Liver (tissue), 9 donors: Measurements from ENCODE around the gene TBC1D7. TPM values are rescaled to one million over a fixed set of nuclear protein-coding genes. Genes with fewer than 3 reads are reported as not detected.

Experiments
- DNase-seq: peaks from one replicate; pipeline ENCODE4 v3.0.0-alpha.2; 2017; ENCODE audit warnings: low spot score
- H3K27ac ChIP-seq, 2 donors: one replicate each; pipeline ENCODE4 v1.7.0; 2013; ENCODE audit warnings: inconsistent platforms in 2 of 2, low read length in 2 of 2, control low read depth in 1 of 2, low read depth in 1 of 2, mild to moderate bottlenecking in 1 of 2
- H3K27me3 ChIP-seq, 4 donors: one replicate each; pipeline versions ENCODE4 v1.6.1 to v1.7.0; 2013; ENCODE audit warnings: low read length in 3 of 4, inconsistent platforms in 1 of 4, mild to moderate bottlenecking in 1 of 4, moderate library complexity in 1 of 4; ENCODE audit not compliant: control insufficient read depth in 4 of 4, insufficient read depth in 4 of 4
- H3K36me3 ChIP-seq, 4 donors: one replicate each; pipeline versions ENCODE4 v1.6.1 to v1.7.0; 2013; ENCODE audit warnings: low read length in 3 of 4, mild to moderate bottlenecking in 3 of 4, low read depth in 1 of 4, moderate library complexity in 1 of 4; ENCODE audit not compliant: control insufficient read depth in 4 of 4, insufficient read depth in 3 of 4
- H3K4me1 ChIP-seq, 4 donors: one replicate each; pipeline versions ENCODE4 v1.6.1 to v1.7.0; 2013; ENCODE audit warnings: low read length in 3 of 4, mild to moderate bottlenecking in 3 of 4, moderate library complexity in 1 of 4; ENCODE audit not compliant: control insufficient read depth in 4 of 4, insufficient read depth in 4 of 4
- H3K4me3 ChIP-seq, 3 donors: one replicate each; pipeline versions ENCODE4 v1.6.1 to v1.7.0; 2013; ENCODE audit warnings: low read length in 3 of 3, control low read depth in 1 of 3, low read depth in 1 of 3, mild to moderate bottlenecking in 1 of 3
- H3K9ac ChIP-seq, 2 donors: one replicate each; pipeline ENCODE4 v1.7.0; 2013; ENCODE audit warnings: low read length in 2 of 2, mild to moderate bottlenecking in 2 of 2, moderate library complexity in 2 of 2, control low read depth in 1 of 2, low read depth in 1 of 2
- H3K9me3 ChIP-seq, 4 donors: one replicate each; pipeline versions ENCODE4 v1.6.1 to v1.7.0; 2013; ENCODE audit warnings: low read length in 3 of 4; ENCODE audit not compliant: control insufficient read depth in 4 of 4
- EGR1 ChIP-seq, 2 donors: IDR thresholded peaks; 2 replicates each; pipeline ENCODE4 v1.6.1; 2016 to 2018; ENCODE audit warnings: antibody characterized with exemption in 2 of 2, low read depth in 2 of 2
- FOXA1 ChIP-seq: IDR thresholded peaks from 2 replicates; pipeline ENCODE4 v1.6.1; 2016; ENCODE audit warnings: antibody characterized with exemption
- GABPA ChIP-seq, 2 donors: IDR thresholded peaks in 1 of 2; conservative IDR thresholded peaks in 1 of 2; 2 replicates each; pipeline ENCODE4 v1.6.1; 2016; ENCODE audit warnings: antibody characterized with exemption in 2 of 2, mild to moderate bottlenecking in 1 of 2, moderate library complexity in 1 of 2
- HNF4A ChIP-seq, 2 donors: conservative IDR thresholded peaks; 2 replicates each; pipeline ENCODE4 v1.6.1; 2016; ENCODE audit warnings: antibody characterized with exemption in 2 of 2, mild to moderate bottlenecking in 2 of 2
- HNF4G ChIP-seq: IDR thresholded peaks from 2 replicates; pipeline ENCODE4 v1.6.1; 2016; ENCODE audit warnings: antibody characterized with exemption
- JUND ChIP-seq, 2 donors: IDR thresholded peaks; 2 replicates each; pipeline ENCODE4 v1.6.1; 2016; ENCODE audit warnings: antibody characterized with exemption in 2 of 2
- NR2F2 ChIP-seq: IDR thresholded peaks from 2 replicates; pipeline ENCODE4 v1.6.1; 2016; ENCODE audit warnings: antibody characterized with exemption
- RAD21 ChIP-seq, 2 donors: IDR thresholded peaks; 2 replicates each; pipeline ENCODE4 v1.6.1; 2016; ENCODE audit warnings: antibody characterized with exemption in 2 of 2, mild to moderate bottlenecking in 2 of 2
- RXRA ChIP-seq, 2 donors: IDR thresholded peaks; 2 replicates each; pipeline ENCODE4 v1.6.1; 2017 to 2018; ENCODE audit warnings: antibody characterized with exemption in 2 of 2, mild to moderate bottlenecking in 1 of 2
- SP1 ChIP-seq: IDR thresholded peaks from 2 replicates; pipeline ENCODE4 v1.6.1; 2018; ENCODE audit warnings: antibody characterized with exemption, mild to moderate bottlenecking
- TAF1 ChIP-seq: conservative IDR thresholded peaks from 2 replicates; pipeline ENCODE4 v1.6.1; 2016; ENCODE audit warnings: antibody characterized with exemption, mild to moderate bottlenecking
- YY1 ChIP-seq: IDR thresholded peaks from 2 replicates; pipeline ENCODE4 v1.6.1; 2016; ENCODE audit warnings: antibody characterized with exemption, mild to moderate bottlenecking
- WGBS: extraction: QIAGEN DNeasy Blood & Tissue Kit; methylation state at CpG from one replicate; pipeline ENCODE4 v1.1.7; 2013; 5-methylcytosine and 5-hydroxymethylcytosine counted together
- polyA plus RNA-seq, 2 donors: library from polyadenylated mRNA; stranded (reverse) in 1 of 2; unstranded in 1 of 2; fragments of 200-250 nt in 1 of 2; fragments of >200 nt in 1 of 2; fragmentation: Nextera tagmentation in 1 of 2; extraction: Ambion mirVana in 1 of 2; gene quantifications; one replicate each; pipeline versions ENCODE4 v1.2.1 to v1.2.3, GENCODE V29; 2013 to 2015
- total RNA-seq, 2 donors: library from RNA; depleted of rRNA; stranded (reverse); fragments of >200 nt; gene quantifications; one replicate each; pipeline ENCODE4 v1.2.3, GENCODE V29; 2014
- TF ChIP-seq, protein P1 (sequence below): fragments of 150-350 bp; IDR thresholded peaks from 2 replicates; pipeline ENCODE4 v1.5.1; 2017; ENCODE audit warnings: improper control_type of control experiment, low read depth, low read length; ENCODE audit not compliant: missing input control
- TF ChIP-seq, protein P2 (sequence below): IDR thresholded peaks from 2 replicates; pipeline ENCODE4 v1.6.1; 2016; ENCODE audit warnings: antibody characterized with exemption
- TF ChIP-seq, protein P3 (sequence below): IDR thresholded peaks from 2 replicates; pipeline ENCODE4 v1.6.1; 2016; ENCODE audit warnings: antibody characterized with exemption
- TF ChIP-seq, protein P4 (sequence below): IDR thresholded peaks from 2 replicates; pipeline ENCODE4 v1.6.1; 2016; ENCODE audit warnings: antibody characterized with exemption, mild to moderate bottlenecking
- donor health status: healthy.
- donor health status: healthy.
- donor health status: healthy.
- donor health status: healthy.
- donor health status: healthy.

TBC1D7 gene
- total and polyA plus RNA-seq, 4 donors = 9.6 to 18.8 (median 10.6) TPM

DNA sequence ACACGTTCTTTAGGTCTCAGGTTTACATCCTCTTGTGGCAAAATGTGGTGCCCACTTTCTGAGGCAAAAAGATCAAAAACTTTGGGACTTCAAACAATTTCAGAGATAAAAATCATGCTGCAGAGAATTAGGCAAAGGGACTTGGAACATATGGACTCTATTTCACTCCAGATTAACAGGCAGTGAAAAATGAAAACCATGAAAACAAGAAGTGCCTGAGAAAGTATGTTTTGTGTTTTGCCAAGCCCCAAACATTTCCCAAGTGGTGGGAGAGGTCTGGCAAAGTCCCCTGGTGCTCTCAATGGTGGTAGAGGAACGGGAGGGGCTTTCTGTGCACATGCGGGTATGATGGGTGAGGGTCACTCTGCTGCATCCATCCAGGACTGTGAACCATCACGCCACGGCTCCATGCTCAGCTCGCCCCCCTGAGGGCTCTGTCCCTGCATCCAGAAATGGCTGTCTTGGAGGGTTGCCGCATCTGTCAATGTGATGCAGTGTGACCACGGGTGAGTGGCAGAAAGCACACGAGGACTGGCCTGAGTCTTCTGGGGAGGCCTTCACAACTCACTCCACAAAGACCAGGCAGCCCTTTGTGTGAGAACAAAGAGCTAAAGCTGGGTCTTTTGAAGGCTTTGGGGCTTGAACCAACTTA, 43.2 kb upstream of the TBC1D7 start:
- no peak overlapping the region for H3K27ac ChIP-seq
- H3K36me3 ChIP-seq = no peaks in the 10 kb centered on the region
- DNase-seq = no peak
- WGBS = 92% methylated on average over 9 of the region's 9 CpGs
- no peaks in the 10 kb centered on the region for H3K4me1 ChIP-seq
- H3K9ac ChIP-seq = no peak overlapping the region
- H3K27me3 ChIP-seq = no peaks in the 10 kb centered on the region
- TF ChIP-seq NR2F2 (no peak), JUND (IDR thresholded peaks at IDR 0.05) (no peak), HNF4A (conservative IDR thresholded peaks at IDR 0.05) (no peak), EGR1 (IDR thresholded peaks at IDR 0.05; ENCODE audit: low read depth in 2 of 2) (no peak), HNF4G (no peak), GABPA (IDR thresholded peaks at IDR 0.05 in 1 of 2, conservative IDR thresholded peaks at IDR 0.05 in 1 of 2) (no peak), RXRA (IDR thresholded peaks at IDR 0.05) (no peak)
- TF ChIP-seq, protein P1, sequence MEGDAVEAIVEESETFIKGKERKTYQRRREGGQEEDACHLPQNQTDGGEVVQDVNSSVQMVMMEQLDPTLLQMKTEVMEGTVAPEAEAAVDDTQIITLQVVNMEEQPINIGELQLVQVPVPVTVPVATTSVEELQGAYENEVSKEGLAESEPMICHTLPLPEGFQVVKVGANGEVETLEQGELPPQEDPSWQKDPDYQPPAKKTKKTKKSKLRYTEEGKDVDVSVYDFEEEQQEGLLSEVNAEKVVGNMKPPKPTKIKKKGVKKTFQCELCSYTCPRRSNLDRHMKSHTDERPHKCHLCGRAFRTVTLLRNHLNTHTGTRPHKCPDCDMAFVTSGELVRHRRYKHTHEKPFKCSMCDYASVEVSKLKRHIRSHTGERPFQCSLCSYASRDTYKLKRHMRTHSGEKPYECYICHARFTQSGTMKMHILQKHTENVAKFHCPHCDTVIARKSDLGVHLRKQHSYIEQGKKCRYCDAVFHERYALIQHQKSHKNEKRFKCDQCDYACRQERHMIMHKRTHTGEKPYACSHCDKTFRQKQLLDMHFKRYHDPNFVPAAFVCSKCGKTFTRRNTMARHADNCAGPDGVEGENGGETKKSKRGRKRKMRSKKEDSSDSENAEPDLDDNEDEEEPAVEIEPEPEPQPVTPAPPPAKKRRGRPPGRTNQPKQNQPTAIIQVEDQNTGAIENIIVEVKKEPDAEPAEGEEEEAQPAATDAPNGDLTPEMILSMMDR = no peak
- TF ChIP-seq, protein P2, sequence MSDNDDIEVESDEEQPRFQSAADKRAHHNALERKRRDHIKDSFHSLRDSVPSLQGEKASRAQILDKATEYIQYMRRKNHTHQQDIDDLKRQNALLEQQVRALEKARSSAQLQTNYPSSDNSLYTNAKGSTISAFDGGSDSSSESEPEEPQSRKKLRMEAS = no peak
- TF ChIP-seq, protein P3, sequence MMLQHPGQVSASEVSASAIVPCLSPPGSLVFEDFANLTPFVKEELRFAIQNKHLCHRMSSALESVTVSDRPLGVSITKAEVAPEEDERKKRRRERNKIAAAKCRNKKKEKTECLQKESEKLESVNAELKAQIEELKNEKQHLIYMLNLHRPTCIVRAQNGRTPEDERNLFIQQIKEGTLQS = no peak
- no peaks in the 10 kb centered on the region for H3K9me3 ChIP-seq
- no peak overlapping the region for H3K4me3 ChIP-seq

DNA sequence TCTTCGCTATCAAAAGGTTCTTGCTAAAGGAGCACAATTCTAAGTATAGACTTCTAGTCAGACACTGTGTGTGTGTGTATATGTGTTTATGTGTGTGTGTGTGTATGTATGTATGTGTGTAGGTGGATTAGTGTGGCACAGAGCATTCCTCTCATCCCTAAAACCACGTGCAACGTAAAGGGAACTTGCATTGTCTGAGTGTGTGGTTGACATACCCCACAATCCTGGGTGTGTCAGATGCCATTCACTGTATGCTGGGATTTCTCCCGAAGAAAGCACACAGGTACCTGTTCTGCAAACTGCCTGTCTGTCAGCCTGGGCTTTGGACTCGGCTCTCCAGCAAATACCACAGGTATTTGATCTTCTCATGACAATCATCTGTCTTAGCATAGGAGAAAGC, 42.3 kb upstream of the TBC1D7 start:
- Histone ChIP-seq H3K27me3 (no peaks in the 10 kb centered on the region), H3K9me3 (no peaks in the 10 kb centered on the region), H3K27ac (no peak overlapping the region), H3K4me1 (no peaks in the 10 kb centered on the region), H3K9ac (no peak overlapping the region), H3K4me3 (no peak overlapping the region), H3K36me3 (no peaks in the 10 kb centered on the region)
- no peak for DNase-seq
- TF ChIP-seq, protein P4, sequence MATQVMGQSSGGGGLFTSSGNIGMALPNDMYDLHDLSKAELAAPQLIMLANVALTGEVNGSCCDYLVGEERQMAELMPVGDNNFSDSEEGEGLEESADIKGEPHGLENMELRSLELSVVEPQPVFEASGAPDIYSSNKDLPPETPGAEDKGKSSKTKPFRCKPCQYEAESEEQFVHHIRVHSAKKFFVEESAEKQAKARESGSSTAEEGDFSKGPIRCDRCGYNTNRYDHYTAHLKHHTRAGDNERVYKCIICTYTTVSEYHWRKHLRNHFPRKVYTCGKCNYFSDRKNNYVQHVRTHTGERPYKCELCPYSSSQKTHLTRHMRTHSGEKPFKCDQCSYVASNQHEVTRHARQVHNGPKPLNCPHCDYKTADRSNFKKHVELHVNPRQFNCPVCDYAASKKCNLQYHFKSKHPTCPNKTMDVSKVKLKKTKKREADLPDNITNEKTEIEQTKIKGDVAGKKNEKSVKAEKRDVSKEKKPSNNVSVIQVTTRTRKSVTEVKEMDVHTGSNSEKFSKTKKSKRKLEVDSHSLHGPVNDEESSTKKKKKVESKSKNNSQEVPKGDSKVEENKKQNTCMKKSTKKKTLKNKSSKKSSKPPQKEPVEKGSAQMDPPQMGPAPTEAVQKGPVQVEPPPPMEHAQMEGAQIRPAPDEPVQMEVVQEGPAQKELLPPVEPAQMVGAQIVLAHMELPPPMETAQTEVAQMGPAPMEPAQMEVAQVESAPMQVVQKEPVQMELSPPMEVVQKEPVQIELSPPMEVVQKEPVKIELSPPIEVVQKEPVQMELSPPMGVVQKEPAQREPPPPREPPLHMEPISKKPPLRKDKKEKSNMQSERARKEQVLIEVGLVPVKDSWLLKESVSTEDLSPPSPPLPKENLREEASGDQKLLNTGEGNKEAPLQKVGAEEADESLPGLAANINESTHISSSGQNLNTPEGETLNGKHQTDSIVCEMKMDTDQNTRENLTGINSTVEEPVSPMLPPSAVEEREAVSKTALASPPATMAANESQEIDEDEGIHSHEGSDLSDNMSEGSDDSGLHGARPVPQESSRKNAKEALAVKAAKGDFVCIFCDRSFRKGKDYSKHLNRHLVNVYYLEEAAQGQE = no peak
- no peak for TF ChIP-seq HNF4A (conservative IDR thresholded peaks at IDR 0.05)
- TF ChIP-seq HNF4G = no peak
- TF ChIP-seq, protein P2 = no peak
- TF ChIP-seq RXRA (IDR thresholded peaks at IDR 0.05) = no peak
- no peak for TF ChIP-seq SP1
- no peak for TF ChIP-seq RAD21 (IDR thresholded peaks at IDR 0.05)
- no peak for TF ChIP-seq YY1
- no peak for TF ChIP-seq JUND (IDR thresholded peaks at IDR 0.05)
- no peak for TF ChIP-seq FOXA1
- TF ChIP-seq TAF1 = no peak
- TF ChIP-seq, protein P3 = no peak
- 81% methylated on average over 5 of the region's 5 CpGs for WGBS
